HG02870 (cell line): ENCODE results near the gene USP40.

Experiments used
- ATAC-seq: cut with Tn5 transposase; IDR thresholded peaks from one replicate; pipeline ENCODE4 v1.9.1; 2021; ENCODE audit warnings: mild to moderate bottlenecking, moderate library complexity; ENCODE audit not compliant: unreplicated experiment

Gene USP40

GRCh38 chr2:233433794-233434193, 132.8 kb downstream of the USP40 start:
- ATAC-seq, result no peak

- ATAC-seq, result no peak
Observed at GRCh38 chr2:233433029-233433428, 133.6 kb downstream of the USP40 start.

DNA sequence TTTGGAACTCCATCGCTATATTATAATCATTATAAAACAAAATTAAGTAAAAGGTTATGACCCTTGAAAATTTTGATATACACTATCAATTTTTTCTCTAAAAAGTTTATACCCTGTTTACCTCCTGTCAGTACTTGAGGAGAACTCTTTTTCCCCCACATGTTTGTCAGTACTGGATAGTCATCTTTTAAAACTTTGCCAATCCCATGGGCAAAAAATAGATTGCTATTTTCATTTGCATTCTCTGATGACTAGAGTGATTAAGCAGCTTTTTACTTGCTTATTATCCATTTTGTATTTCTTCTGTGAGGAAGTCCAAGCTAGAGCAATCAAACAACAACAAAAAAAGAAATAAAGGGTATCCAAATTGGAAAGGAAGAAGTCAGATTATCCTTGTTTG, 135.9 kb downstream of the USP40 start:
- no peak for ATAC-seq

DNA sequence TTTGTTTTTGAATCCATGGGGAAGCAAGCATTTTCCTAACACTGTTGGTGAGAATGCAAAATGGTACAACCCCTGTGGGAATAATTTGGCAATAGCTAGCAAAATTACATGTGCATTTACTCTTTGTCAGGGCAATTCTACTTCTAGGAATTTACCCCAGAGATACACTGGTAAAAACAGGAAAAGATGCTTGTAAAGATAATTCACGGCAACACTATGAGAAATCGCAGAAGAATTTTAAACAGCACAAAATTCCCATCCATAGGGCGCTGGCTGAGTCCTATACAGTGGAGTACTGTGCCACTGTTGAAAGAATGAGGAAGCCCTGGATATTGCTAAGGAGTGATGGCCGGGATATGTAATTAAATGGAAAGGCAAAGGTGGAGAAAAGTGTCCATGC, 136.5 kb downstream of the USP40 start:
- ATAC-seq, result no peak

- ATAC-seq, result no peak
Observed at GRCh38 chr2:233429175-233429897, 137.2 kb downstream of the USP40 start.

DNA sequence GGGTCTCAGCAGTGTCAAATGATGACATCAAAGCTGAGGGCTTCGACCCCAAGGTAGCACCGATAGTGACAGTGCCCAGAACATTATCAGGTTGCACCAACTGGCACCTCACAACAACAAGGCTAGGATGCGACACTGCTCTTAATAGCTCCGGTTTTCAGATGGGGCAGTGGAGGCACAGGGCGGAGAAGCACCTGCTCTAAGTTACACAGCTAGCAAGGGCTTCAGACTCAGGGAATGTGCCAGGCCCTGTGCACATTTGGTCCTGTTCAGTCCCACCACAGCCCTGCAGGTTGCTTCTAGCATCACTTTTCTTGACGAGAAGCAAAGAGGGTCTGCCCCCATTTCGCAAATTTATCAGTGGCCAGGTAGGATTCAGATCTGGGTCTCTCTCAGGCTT, 138.1 kb downstream of the USP40 start:
- ATAC-seq, result no peak

GRCh38 chr2:233428008-233428407, 138.6 kb downstream of the USP40 start:
- no peak for ATAC-seq

GRCh38 chr2:233426619-233427342, 139.8 kb downstream of the USP40 start:
- no peak for ATAC-seq
